DOHH2 (cell line): ENCODE results near the gene ADAM10.

Experiments used
- CTCF ChIP-seq: fragments of 200-600 bp; sonication (generic); IDR thresholded peaks from one replicate; pipeline ENCODE4 v1.5.1; 2014; ENCODE audit warnings: antibody characterized with exemption, mild to moderate bottlenecking, low read depth, low read length; ENCODE audit not compliant: poor library complexity, severe bottlenecking
- EZH2phosphoT487 ChIP-seq: fragments of 200-600 bp; sonication (generic); IDR thresholded peaks from 2 replicates; pipeline ENCODE4 v1.6.1; 2017; ENCODE audit warnings: borderline replicate concordance, mild to moderate bottlenecking, antibody characterized with exemption, low read length, moderate library complexity, mixed read lengths

DNA sequence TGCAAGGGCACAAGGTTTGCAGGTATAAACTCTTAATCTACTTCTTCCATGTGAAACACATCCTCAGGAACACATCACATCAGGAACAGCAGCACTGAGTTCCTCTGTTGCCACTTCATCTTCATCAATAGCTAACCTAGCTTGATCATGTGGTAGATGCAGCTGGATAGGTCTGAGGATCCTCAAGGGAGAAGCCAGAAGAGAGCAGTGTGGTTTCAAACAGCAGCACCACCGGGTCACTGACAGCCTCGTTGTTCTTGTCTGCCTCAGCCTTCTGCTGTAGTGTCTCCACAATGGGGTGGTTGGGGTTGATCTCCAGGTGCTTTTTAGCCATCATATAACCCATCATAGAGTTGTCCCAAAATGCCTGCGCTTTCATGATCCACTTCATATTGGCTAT is 58.8 kb downstream of the ADAM10 start:
- TF ChIP-seq CTCF, result no peak
- no peak for TF ChIP-seq EZH2phosphoT487
